ENCODE measurements around the gene SLC26A9. TPM values are rescaled to one million over a fixed set of nuclear protein-coding genes. Genes with fewer than 3 reads are reported as not detected.

Gene SLC26A9
- polyA plus RNA-seq, 6 donors from 2014 or later: not detected

- no peaks in the 10 kb centered on the region for H3K9me3 Mint-ChIP-seq
- peaks cover 0 to 8% (median 0%) of the 10 kb centered on the region in 3 donors for H3K27me3 Mint-ChIP-seq
- H3K4me3 Mint-ChIP-seq: peak overlapping the region in 1 of 8 donors; percentile 22
- H3K27ac Mint-ChIP-seq: no peak overlapping the region
- no peaks in the 10 kb centered on the region for H3K36me3 Mint-ChIP-seq
- peaks cover 3 to 8% (median 7%) of the 10 kb centered on the region in 3 donors for H3K4me1 Mint-ChIP-seq
- ATAC-seq (ENCODE audit: low read depth in 2 of 2): no peak
- no peak for DNase-seq
These were observed 7.7 kb upstream of the SLC26A9 start for GRCh38 chr1:205950826-205951549.

GRCh38 chr1:205950280-205950679 is 7.0 kb upstream of the SLC26A9 start:
- H3K4me1 Mint-ChIP-seq: peaks cover 3 to 7% (median 4%) of the 10 kb centered on the region in 3 donors
- ATAC-seq (ENCODE audit: low read depth in 2 of 2) (no peak), DNase-seq (no peak)
- no peak overlapping the region for H3K4me3 Mint-ChIP-seq
- no peak overlapping the region for H3K27ac Mint-ChIP-seq
- no peaks in the 10 kb centered on the region for H3K9me3 Mint-ChIP-seq
- H3K36me3 Mint-ChIP-seq: no peaks in the 10 kb centered on the region
- H3K27me3 Mint-ChIP-seq: peaks cover 0 to 9% (median 0%) of the 10 kb centered on the region in 3 donors

- ATAC-seq (ENCODE audit: low read depth in 2 of 2) (no peak), DNase-seq (no peak)
- Mint-ChIP-seq H3K9me3 (no peaks in the 10 kb centered on the region), H3K27ac (no peak overlapping the region), H3K36me3 (no peaks in the 10 kb centered on the region), H3K4me1 (peaks cover 3 to 7% (median 4%) of the 10 kb centered on the region in 3 donors), H3K27me3 (peaks cover 0 to 7% (median 0%) of the 10 kb centered on the region in 3 donors), H3K4me3 (no peak overlapping the region)
These were observed 6.5 kb upstream of the SLC26A9 start for GRCh38 chr1:205949753-205950152.

- no peak for ATAC-seq (ENCODE audit: low read depth in 2 of 2)
- Mint-ChIP-seq H3K4me1 (peaks cover 3 to 7% (median 4%) of the 10 kb centered on the region in 3 donors), H3K9me3 (no peaks in the 10 kb centered on the region), H3K4me3 (no peak overlapping the region), H3K27me3 (peaks cover 3 to 7% (median 3%) of the 10 kb centered on the region in 3 donors), H3K36me3 (no peaks in the 10 kb centered on the region), H3K27ac (peak overlapping the region in 1 of 6 donors; percentile 19)
- no peak for DNase-seq
These were observed 5.6 kb upstream of the SLC26A9 start for GRCh38 chr1:205948886-205949285.

GRCh38 chr1:205948039-205948438 is 4.8 kb upstream of the SLC26A9 start:
- Mint-ChIP-seq H3K9me3 (no peaks in the 10 kb centered on the region), H3K4me3 (no peak overlapping the region), H3K36me3 (no peaks in the 10 kb centered on the region), H3K27ac (no peak overlapping the region), H3K4me1 (peaks cover 3 to 7% (median 4%) of the 10 kb centered on the region in 3 donors), H3K27me3 (peaks cover 7 to 11% (median 11%) of the 10 kb centered on the region in 3 donors)
- ATAC-seq (ENCODE audit: low read depth in 2 of 2): peak in 1 of 2 donors; percentile 41
- DNase-seq: no peak

- H3K4me3 Mint-ChIP-seq: no peak overlapping the region
- H3K36me3 Mint-ChIP-seq: no peaks in the 10 kb centered on the region
- DNase-seq (no peak), ATAC-seq (ENCODE audit: low read depth in 2 of 2) (no peak)
- peaks cover 3 to 7% (median 4%) of the 10 kb centered on the region in 3 donors for H3K4me1 Mint-ChIP-seq
- H3K27ac Mint-ChIP-seq: no peak overlapping the region
- peaks cover 7 to 21% (median 19%) of the 10 kb centered on the region in 3 donors for H3K27me3 Mint-ChIP-seq
- no peaks in the 10 kb centered on the region for H3K9me3 Mint-ChIP-seq
These were observed 3.8 kb upstream of the SLC26A9 start for GRCh38 chr1:205947024-205947423.

- Mint-ChIP-seq H3K4me1 (peaks cover 3 to 7% (median 4%) of the 10 kb centered on the region in 3 donors), H3K27me3 (peaks cover 7 to 40% (median 22%) of the 10 kb centered on the region in 3 donors), H3K36me3 (no peaks in the 10 kb centered on the region), H3K9me3 (no peaks in the 10 kb centered on the region), H3K27ac (no peak overlapping the region), H3K4me3 (no peak overlapping the region)
- ATAC-seq (ENCODE audit: low read depth in 2 of 2) (no peak), DNase-seq (no peak)
These were observed 1.8 kb upstream of the SLC26A9 start for GRCh38 chr1:205945069-205945468.

GRCh38 chr1:205944525-205944924 is 1.3 kb upstream of the SLC26A9 start:
- no peak overlapping the region for H3K27ac Mint-ChIP-seq
- H3K4me1 Mint-ChIP-seq: peaks cover 3 to 7% (median 4%) of the 10 kb centered on the region in 3 donors
- ATAC-seq (ENCODE audit: low read depth in 2 of 2): no peak
- no peak overlapping the region for H3K4me3 Mint-ChIP-seq
- H3K27me3 Mint-ChIP-seq: peaks cover 7 to 46% (median 28%) of the 10 kb centered on the region in 3 donors
- H3K9me3 Mint-ChIP-seq: no peaks in the 10 kb centered on the region
- no peak for DNase-seq
- no peaks in the 10 kb centered on the region for H3K36me3 Mint-ChIP-seq

GRCh38 chr1:205942631-205943159 is 561 bp downstream of the SLC26A9 start:
- Mint-ChIP-seq H3K9me3 (no peaks in the 10 kb centered on the region), H3K36me3 (no peaks in the 10 kb centered on the region), H3K4me1 (peaks cover 0 to 2% (median 0%) of the 10 kb centered on the region in 3 donors), H3K4me3 (no peak overlapping the region), H3K27ac (no peak overlapping the region), H3K27me3 (peaks cover 7 to 62% (median 42%) of the 10 kb centered on the region in 3 donors)
- DNase-seq (no peak), ATAC-seq (ENCODE audit: low read depth in 2 of 2) (no peak)

GRCh38 chr1:205940710-205941109 is 2.5 kb downstream of the SLC26A9 start:
- no peaks in the 10 kb centered on the region for H3K36me3 Mint-ChIP-seq
- H3K4me3 Mint-ChIP-seq: no peak overlapping the region

GRCh38 chr1:205939690-205940330 is 3.4 kb downstream of the SLC26A9 start:
- Mint-ChIP-seq H3K27ac (peak overlapping the region in 1 of 6 donors; percentile 26), H3K9me3 (no peaks in the 10 kb centered on the region), H3K4me3 (no peak overlapping the region), H3K36me3 (no peaks in the 10 kb centered on the region), H3K4me1 (no peaks in the 10 kb centered on the region), H3K27me3 (peaks cover 0 to 80% (median 53%) of the 10 kb centered on the region in 3 donors)
- ATAC-seq (ENCODE audit: low read depth in 2 of 2): peak in 1 of 2 donors; percentile 35
- no peak for DNase-seq

More at GRCh38 chr1:205940710-205941109, 2.5 kb downstream of the SLC26A9 start:
- Mint-ChIP-seq H3K4me1 (no peaks in the 10 kb centered on the region), H3K27ac (no peak overlapping the region), H3K27me3 (peaks cover under 1 to 80% (median 53%) of the 10 kb centered on the region in 3 donors), H3K9me3 (no peaks in the 10 kb centered on the region)
- DNase-seq: no peak
- no peak for ATAC-seq (ENCODE audit: low read depth in 2 of 2)

- DNase-seq (no peak), ATAC-seq (ENCODE audit: low read depth in 2 of 2) (no peak)
- H3K27ac Mint-ChIP-seq: peak overlapping the region in 1 of 6 donors; percentile 11
- H3K27me3 Mint-ChIP-seq: peaks cover 0 to 79% (median 49%) of the 10 kb centered on the region in 3 donors
- no peak overlapping the region for H3K4me3 Mint-ChIP-seq
- no peaks in the 10 kb centered on the region for H3K4me1 Mint-ChIP-seq
- no peaks in the 10 kb centered on the region for H3K9me3 Mint-ChIP-seq
- no peaks in the 10 kb centered on the region for H3K36me3 Mint-ChIP-seq
These were observed 4.6 kb downstream of the SLC26A9 start for GRCh38 chr1:205938682-205939081.

GRCh38 chr1:205936846-205937586 is 6.2 kb downstream of the SLC26A9 start:
- Mint-ChIP-seq H3K4me3 (no peak overlapping the region), H3K4me1 (no peaks in the 10 kb centered on the region), H3K27ac (no peak overlapping the region), H3K27me3 (peaks cover 3 to 79% (median 41%) of the 10 kb centered on the region in 3 donors), H3K9me3 (no peaks in the 10 kb centered on the region), H3K36me3 (no peaks in the 10 kb centered on the region)
- no peak for DNase-seq
- ATAC-seq (ENCODE audit: low read depth in 2 of 2): no peak

Data from naive B cell (primary cell).